NCI-H187 treated with DMSO at 0.1 percent for 48 hours (cell line): ENCODE measurements around the gene SNTA1.
"Not testable (repeated sequence)": the region's sequence is repeated elsewhere in the genome, so short reads cannot be mapped to it uniquely, and the experiment has no call there.

Source experiments
- DNase-seq: peaks from one replicate; lab custom pipeline; 2025; lab: John Stamatoyannopoulos, UW

Gene SNTA1

DNA sequence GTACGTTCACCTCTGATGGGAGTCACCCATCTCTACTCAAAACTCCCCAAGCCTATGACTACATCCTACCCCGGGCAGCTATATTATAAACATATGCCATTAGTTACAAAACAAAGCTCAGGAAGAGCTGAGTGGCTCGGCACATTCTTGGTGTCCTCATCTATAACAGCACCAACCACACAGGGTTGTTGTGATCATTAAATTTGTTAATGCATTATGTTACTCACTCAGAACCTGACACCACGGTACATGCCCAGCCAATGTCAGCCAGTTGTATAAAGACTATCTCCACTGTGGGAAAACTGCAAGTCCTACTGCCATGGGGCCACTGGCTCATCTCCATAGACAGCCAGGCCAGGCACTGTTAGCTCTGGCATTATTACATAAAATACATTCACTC lies 50.0 kb downstream of the SNTA1 start:
- DNase-seq: no peak

DNA sequence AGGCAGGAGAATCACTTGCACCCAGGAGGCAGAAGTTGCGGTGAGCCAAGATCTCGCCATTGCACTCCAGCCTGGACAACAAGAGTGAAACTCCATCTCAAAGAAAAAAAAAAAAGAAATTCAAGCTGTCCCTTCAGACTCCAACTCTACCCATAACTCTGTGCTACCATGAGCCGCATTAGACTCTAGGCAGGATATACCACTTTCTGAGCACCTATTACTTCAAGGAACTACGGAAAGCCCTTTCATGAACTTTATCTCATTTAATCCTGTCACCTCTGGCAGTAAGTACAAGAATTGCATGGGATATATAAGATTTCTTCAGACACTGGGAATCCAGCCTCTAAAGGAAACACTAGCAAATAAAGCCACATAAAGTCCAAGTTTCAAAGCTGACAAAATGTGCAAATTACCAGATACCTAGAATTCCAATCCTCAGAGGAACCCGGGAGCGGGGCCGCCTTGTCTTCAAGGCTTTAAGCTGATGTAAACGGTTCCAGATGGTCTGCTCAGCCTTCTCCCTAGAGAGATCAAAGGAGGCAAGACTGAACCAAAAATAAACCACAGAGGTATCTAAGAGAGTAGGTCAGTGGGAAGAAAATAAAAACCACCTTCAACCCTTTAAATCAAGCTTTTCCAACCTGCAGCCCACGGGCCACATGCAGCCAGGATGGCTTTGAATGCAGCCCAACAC lies 51.7 kb downstream of the SNTA1 start:
- no peak for DNase-seq

DNA sequence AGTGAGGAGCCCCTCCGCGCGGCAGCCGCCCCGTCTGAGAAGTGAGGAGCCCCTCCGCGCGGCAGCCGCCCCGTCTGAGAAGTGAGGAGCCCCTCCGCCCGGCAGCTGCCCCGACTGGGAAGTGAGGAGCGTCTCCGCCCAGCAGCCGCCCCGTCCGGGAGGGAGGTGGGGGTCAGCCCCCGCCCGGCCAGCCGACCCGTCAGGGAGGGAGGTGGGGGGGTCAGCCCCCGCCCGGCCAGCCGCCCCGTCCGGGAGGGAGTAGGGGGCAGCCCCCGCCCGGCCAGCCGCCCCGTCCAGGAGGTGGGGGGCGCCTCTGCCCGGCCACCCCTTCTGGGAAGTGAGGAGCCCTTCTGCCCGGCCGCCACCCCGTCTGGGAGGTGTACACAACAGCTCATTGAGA lies 54.2 kb downstream of the SNTA1 start:
- not testable (repeated sequence) for DNase-seq

DNA sequence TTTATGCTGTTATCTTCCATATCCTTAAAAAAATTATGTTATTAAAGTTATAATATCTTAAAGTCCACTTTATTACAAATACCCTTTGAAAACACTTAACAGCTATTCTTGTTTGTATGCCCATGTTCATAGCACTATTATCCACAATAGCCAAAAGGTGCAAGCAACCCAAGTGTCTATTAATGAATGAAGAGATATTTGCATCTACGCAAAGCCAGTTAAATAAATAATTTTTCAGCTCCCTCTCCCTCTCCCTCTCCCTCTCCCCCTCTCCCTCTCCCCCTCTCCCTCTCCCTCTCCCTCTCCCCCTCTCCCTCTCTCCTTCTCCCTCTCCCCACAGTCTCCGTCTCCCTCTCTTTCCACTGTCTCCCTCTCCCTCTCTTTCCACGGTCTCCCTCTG lies 55.3 kb downstream of the SNTA1 start:
- no peak for DNase-seq

DNA sequence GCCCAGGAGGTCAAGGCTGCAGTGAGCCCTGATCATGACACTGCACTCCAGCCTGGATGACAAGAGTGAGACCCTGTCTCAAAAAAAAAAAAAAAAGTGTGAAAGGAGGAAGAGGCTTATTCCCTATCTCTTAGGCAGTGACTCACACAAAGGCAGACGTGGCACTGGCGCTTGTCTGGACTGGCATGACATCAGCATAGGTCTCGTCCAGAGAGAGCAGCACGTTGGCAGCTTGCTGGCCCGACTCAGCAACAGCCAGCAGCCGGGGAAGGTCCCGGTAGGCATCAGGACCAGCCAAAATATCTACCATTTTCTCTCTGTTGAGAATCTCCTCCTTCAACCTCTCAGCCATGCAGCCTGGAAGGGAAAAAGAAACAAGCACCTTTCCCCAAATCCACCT lies 56.4 kb downstream of the SNTA1 start:
- DNase-seq: no peak

DNA sequence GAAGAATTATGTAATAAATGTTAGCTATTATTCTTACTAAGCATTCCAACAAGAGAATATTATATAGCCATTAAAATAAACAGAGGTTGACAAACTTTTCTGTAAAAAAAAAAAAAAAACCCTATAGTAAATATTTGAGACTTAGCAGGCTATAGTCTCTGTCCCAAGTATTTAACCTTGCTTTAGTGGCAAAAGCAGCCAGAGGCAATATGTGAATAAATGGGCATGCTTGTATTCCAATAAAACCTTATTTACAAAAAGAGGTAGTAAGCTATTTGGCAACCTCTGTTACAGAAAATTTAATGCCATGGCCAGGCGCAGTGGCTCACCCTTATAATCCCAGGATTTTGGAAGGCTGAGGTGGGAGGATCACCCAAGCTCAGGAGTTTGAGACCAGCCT lies 56.9 kb downstream of the SNTA1 start:
- DNase-seq: no peak

DNA sequence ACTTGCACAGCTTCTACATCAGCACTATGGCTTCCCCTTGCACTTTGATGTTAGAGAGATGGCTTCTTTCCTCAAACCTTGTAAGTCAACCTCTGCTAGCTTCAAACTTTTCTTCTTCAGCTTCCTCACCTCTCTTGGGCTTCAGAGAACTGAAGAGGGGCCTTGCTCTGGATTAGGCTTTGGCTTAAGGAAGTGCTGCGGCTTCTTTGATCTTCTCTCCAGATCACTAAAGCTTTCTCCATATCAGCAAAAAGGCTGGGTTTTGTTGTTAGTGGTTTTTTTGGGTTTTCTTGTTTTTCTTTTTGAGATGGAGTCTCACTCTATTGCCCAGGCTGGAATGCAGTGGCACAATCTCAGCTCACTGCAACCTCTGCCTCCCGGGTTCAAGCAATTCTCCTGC lies 66.2 kb downstream of the SNTA1 start:
- DNase-seq: no peak

DNA sequence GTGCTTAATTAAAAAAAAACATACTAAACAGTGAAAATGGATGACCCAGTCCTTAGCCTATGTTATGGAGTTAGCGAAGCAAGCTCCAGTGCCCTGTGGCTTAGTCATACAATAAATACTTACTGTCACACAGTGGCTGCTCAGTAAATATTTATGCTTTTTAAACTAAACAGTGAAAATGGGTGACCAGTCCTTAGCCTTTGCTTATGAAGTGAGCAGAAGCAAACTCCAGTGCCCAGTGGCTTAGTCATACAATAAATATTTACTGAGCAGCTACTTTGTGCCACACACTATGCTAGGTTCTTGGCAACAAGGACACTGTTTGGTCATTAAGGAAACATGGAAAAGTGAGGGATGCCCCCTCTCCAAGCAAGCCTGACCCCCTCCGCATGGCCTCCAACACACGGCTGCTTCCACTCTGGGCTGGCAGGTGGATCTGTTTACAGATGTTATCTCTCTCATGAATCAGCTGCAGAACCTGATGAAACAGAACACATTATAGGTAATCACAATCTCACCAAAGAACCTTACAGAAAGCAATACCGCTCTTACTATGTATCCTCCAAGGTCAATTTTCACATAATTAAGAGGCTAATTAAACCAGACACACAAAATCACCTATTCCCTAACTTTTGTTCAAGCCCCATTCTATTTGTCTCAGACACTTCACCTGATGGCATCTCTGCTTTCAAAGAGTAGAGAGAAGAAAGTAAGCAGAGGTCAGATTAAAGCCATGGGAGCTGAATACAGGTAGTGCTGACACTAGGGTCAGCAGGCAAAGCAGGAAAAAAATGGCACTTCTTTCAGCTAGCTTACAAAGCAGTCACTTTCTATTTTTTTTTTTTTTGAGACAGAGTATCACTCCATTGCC lies 69.6 kb downstream of the SNTA1 start:
- DNase-seq: no peak

DNA sequence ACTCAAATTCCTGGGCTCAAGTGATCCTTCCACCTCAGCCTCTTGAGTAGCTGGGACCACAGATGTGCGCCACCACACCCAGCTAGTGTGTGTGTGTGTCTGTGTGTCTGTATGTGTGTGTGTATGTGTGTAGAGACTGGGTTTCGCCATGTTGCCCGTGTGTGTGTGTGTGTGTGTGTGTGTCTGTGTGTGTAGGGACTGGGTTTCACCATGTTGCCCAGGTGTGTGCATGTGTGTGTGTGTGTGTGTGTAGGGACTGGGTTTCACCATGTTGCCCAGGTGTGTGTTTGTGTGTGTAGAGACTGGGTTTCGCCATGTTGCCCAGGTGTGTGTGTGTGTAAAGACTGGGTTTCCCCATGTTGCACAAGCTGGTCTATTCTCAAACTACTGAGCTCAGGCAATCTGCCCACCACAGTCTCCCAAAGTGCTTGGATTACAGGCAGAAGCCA lies 70.5 kb downstream of the SNTA1 start:
- no peak for DNase-seq

DNA sequence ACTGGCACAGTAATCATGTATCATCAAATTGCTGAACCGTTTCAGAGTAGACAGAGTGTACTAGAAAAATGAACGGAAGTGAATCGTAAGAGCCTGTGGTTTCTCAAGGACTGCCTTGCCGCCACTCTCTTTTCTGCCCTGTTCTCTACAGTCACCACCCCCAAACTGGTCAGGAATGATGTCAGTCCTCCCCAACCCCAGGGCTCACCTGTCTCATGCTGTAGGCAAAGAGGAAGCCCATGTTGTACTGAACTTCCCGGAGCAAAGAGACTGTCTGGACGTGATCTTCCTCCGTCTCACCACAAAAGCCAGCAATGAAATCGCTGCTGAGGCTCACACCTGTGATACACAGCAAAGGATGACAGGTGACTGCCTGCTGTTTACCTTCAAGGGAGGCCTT lies 73.3 kb downstream of the SNTA1 start:
- peak; percentile 22 for DNase-seq

DNA sequence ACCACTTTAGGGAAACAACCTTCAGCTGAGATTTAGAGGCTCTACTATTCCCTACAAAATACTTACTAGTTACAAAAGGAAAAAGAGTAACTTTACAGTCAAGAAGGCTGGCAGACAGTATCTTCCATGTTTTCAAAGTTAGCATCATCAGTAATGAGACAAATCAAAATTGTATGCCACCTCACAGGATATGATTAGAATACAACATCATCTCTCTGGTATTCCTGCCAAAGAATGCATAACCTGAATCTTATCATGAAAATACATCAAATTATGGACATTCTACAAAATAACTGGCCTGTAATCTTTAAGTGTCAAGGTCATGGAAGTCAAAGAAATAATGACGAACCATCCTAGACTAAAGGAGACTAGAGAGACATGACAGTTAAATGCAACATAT lies 80.7 kb downstream of the SNTA1 start:
- no peak for DNase-seq

DNA sequence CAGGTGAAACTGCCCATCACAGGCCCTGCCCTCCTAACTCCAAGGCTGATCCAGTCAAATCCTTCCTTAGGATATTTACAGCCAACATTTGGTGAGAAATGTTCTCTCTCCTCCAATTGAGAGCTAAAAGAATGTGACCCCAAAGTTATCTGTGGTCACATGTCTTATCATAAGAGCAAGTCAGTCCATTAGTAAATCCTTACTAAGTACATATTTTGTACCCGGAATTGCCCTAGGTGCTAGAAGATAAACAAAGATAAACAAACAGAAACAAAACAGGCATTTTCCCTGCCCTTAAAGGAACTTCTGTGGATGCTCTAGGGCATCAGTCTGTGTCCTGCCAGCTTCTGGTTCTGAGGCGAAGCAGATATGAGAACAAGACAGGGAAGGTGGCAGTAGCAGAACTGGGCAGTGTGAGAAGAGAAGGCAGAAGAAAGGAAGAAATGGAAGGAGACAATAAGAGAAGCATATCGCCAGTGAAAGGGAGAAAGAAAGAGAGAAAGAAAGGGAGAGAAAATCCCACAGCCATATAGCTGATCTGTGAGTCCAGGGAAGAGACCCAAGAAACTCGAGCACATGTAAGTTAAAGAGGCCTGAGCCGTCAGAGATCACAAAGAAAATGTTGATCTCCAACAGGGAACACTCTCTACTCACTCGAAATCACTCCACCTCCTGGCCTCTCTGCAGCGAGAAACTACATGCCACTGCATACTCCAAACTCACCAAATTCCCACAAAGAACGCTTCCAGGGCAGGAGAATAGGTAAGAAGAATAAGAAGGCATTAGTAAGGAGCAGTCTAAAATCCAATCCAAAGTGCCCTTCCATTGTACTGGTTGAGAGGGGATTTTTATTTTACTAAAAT lies 83.9 kb downstream of the SNTA1 start:
- DNase-seq: no peak
